HG02981 (cell line): ENCODE data around the gene KTN1.
A peak's percentile ranks its signal among the peaks of the same experiment; 100 is the strongest.

Experiments used
- ATAC-seq: cut with Tn5 transposase; IDR thresholded peaks from one replicate; pipeline ENCODE4 v1.9.1; 2021; ENCODE audit warnings: mild to moderate bottlenecking, moderate library complexity; ENCODE audit not compliant: unreplicated experiment

Gene KTN1

DNA sequence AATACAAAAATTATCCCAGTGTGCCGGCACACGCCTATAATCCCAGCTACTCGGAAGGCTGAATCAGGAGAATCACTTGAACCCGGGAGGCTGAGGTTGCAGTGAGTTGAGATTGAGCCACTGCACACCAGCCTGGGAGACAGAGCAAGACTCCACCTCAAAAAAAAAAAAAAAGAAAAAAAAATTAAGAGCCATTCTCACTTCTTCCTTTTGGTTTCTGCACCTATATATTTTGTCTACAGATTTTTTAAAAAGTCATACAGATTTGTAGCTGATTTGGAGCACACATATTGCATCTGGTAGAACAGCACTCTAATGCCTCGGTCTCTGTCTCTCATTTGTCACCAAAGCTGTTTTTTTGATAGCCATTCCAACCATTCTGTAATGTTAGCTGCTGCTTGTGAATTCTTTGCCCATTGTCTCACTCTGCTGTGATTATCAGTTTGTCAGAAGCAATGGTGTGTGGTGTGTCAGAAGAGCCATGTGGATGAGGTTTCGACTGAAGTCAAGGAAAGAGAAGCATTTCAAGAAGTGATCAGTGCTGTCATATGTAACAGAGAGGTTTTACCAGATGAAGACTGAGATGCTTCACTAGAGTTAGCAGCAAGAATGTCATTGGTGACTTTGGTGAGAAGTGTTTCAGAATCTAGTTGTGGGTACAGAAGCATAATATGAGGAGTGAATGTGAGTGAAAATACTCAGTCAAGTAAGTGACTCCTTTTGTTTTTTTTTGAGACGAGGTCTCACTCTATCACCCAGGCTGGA is 8.7 kb upstream of the KTN1 start:
- ATAC-seq = peak; percentile 69

DNA sequence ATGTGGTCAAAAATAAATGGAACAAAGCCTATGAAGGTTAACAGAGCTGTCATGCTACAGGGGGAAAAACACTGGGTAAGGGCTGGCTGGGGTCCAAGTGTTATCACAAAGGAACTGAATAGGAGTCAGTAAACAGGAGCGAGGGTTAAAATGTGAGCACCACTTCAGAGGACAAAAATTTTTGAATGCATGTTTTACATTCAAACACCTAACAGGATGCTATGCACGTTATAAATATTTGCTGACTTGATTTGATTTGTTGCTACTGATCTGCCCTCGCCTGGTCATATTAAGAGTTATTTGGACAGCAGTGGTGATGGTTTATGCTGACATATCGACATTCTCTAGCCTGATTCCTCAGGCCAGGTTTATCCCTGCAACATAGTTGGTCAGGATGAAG is 7.4 kb upstream of the KTN1 start:
- ATAC-seq = no peak

DNA sequence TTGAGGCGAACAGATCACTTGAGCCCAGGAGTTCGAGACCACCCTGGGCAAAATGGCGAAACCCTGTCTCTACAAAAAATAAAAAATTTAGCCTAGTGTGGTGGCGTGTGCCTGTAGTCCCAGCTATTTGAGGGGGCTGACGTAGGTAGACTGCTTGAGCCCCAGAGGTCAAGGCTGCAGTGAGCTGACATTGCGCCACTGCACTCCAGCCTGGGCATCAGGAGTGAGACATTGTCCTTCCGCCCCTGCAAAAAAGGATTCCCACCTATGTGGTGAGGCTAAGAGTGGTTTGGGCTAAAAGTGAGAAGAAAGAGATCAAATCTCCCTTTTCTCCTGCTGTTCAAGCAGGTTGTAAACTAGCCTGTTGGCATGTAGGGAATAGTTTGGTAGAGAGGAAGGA is 5.0 kb upstream of the KTN1 start:
- ATAC-seq = no peak

DNA sequence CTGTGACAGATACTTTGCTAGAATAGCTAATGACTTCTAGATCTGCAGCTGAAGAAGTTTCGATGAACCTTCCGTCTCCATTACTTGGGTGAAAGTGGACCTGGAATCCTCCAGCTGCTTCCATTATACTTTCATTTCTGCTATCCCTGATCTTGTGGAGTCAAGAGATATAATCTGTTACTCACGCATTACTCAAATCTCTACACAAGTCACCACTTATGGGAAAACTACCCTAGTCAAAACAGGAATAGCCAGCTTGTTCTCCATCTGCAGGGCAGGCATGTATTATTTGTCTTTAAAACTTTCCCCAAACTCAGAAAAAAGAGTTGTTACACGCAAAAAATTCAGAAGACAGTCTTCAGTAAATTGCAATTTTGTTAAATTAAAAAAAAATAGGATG is 2.8 kb upstream of the KTN1 start:
- ATAC-seq = no peak

DNA sequence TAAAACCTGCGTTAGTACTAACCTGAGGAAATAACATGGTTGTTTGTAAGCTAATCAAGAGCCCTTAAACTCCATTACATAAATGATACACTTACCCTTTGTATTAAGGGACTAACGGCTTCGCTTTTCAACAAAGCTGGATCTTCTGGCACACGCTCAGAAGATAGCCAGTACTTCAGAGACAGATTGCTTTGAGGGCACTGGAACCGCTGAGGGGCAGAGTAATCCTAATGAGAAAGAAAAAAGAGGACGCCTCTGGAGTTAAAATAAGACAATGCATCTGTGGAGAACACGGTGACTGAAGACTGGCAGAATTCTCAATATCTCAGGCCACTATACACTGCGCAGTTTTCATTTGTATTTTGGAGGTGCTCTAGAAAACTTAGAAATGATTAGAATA is 1.5 kb upstream of the KTN1 start:
- no peak for ATAC-seq

DNA sequence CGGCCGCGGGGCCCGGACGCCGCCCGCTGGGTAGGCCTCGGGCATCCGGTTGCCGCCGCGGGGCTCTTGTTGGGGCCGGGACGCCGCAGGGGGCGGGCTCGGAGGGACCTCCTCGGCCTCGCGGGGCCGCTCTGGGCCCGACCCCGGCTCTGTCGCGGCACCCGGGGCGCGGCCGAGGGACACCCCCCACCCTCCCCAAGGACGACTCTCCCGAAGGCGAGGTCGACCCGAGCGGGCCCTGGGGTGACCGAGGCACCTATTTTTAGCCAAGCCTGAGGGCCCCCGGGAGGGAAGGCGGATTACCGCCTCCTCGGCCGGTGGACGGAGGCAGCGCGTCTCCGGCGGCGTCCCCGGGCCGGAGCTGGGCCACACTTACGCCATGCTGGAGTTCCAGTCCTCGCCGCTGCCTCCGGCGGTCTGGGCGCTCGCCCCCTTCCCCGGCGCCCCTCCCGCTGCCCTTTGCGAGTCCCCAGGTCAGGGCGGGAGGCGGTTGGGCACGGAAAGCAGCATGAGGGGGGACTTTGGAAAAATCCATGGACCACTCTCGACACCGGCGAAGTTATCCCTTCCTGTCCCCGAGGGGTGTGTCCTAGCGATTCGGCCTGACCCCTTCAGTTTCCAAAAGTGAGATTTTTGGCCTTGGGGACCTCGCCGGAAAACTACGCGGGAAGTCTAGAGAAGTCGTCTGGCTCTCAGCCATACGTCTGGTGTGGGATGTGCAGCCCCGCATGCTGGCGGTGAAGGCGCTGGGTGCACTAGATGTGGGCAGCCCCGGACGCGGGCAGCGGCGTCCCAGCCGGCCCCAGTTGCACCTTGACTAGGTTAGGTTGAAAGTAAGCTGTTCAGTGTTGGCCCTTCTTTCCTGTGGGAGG is 699 bp downstream of the KTN1 start:
- peak; percentile 37 for ATAC-seq

DNA sequence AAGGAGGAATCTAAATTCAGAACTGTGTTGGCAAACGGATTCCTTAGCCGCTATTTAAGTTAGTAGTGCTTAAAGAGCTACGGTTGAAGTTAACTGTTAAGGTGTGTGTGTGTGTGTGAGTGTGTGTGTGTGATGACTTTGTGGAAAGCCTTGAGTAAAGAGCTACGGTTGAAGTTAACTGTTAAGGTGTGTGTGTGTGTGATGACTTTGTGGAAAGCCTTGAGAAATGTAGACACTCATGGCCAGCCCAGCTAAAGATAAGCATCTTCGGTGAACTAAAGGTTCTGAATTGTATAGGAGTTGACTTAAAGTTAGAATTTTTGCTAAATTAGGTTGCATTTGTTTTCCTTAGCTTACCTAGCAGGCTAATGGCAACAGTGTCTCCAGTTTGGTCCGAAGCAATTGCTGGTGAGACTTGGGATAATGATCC is 1.4 kb downstream of the KTN1 start:
- no peak for ATAC-seq

DNA sequence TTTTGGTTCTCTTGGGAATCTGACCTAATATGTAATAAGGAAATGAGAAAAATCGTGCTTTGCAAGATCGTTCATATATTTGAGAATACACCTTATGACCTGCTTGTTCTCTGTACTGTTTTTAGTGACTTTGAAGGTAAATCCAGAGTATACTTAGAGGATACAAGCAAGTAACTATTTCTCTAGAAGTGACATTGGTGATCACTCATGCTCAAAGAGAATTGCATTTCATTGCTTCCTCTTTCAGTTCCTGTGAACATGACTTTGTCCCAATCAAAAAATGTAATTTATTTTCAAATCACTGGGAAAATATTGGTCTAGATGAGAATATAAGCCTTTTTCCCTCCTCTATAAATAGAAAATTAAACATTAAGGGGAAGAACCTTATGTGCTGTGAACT is 2.7 kb downstream of the KTN1 start:
- ATAC-seq = no peak

DNA sequence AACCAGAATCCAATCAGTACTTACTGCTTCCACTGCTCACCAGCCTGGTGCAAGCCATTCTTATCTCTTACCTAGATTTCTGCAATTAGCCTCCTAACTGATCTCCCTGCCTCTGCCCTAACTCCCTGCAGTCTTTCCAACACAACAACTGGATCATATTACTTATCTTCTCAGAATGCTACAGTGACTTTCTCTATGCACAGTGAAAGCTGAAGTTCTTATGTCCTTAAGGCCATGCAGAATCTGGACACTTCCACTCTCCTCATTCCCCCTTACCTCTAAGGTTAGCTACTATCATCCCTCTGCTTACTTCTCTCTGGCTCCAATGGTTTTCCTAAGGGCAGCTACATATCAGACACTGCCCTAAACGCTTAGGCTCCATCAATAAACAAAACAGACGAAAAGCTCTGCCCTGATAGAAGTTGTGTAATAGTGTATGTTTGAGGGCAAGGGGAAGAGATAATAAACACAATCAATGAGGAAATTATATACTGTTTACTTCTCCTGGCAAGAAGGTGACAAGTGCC is 4.0 kb downstream of the KTN1 start:
- ATAC-seq = no peak

DNA sequence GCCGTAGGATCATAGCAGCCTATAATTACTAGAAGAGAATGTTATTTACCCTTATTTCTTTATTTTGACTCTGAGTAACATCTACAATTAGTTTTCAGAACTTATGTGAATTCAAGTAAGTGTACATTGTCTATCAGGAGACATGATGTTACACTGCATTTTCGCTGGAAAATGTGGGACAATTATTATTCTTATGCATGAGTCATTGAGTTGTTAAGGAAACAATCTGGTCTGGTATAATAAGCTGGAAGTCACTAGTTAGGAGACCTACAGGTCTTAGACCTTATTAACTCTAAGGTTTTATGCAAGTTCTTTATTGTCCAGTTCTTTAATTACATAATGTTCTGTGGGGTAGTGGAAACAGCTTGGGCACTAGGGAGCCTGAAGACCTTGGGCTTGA is 5.8 kb downstream of the KTN1 start:
- no peak for ATAC-seq

DNA sequence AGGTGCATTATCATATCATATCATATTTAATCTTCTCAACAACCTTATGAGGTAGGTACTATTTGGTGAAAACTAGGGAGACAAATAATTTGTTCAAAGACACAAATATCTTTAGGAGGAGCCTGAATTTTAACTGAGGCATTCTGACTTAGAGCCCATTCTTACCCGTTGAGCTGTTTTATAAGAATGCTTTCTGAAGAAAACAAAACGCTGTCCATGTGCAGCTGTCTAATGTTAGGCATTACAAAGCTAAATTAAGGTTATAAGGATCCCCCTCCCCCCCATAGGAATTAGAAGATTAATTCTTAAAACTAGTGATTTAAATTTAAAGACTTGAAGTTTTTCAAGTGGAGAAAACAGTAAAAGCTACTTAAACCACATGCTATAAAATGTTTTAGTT is 6.4 kb downstream of the KTN1 start:
- no peak for ATAC-seq

DNA sequence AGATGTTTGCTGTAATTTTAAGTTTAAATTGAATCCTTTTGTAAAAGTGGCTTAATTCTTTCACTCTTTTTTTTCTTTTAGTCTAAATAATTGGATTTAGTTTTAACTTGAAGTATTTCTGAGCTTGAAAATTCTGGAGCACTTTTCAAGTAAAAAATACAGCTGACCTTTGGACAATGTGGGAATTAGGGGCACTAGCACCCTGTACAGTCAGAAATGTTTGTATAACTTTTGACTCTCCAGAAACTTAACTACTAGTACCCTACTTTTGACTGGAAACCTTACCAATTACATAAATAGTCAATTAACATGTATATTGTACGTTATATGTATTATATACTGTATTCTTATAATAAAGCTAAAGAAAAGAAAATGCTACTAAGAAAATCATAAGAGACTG is 7.8 kb downstream of the KTN1 start:
- ATAC-seq = no peak

DNA sequence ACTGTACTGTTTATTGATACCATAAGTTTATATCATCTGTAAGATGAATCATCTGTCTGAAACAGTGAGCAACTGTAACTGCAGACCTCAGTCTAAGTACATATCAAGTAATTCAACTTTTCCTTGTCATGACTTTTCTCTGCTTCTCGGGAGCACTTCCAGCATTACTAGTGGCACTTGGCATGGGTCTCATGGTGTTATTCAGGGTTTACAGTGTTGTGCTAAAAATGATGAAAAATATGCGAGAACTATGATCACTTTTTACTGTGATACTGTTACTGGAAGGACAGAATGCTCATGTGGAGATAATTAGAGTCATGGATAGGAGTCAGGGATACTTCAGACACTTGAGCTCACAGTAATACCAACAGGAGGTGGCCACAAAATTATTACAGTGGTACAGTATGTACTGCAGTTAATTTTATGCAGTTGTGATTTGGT is 8.3 kb downstream of the KTN1 start:
- no peak for ATAC-seq

DNA sequence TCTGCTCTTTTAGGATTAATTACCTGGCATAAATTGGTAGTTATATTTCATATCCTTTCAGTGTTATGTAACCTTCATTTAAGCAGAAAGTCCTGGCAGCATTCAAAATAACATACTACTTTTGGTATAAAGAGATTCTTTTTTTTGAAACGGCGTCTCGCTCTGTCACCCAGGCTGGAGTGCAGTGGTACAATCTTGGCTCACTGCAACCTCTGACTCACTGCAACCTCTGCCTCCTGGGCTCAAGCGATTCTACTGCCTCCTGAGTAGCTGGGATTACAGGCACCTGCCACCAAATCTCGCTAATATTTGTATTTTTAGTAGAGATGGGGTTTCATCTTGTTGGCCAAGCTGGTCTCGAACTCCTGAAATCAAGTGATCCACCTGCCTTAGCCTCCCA is 9.2 kb downstream of the KTN1 start:
- ATAC-seq = no peak

DNA sequence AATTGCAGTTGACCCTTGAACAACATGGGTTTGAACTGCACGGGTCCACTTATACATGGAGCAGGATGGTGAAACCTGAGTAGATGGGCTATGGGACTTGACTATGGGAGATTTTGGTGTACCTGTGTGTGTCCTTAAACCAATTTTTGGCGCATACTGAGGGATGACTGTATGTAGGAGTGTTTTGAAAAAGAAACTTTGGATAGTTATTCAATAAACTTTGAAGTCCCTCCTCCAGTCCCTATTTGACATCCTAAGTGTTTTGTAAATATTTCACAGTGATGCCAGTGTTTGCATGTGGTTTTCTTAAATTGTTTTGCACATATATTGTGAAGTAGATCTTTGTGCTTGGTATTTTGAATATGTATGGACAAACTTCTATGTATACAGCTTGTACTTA is 12.4 kb downstream of the KTN1 start:
- no peak for ATAC-seq

DNA sequence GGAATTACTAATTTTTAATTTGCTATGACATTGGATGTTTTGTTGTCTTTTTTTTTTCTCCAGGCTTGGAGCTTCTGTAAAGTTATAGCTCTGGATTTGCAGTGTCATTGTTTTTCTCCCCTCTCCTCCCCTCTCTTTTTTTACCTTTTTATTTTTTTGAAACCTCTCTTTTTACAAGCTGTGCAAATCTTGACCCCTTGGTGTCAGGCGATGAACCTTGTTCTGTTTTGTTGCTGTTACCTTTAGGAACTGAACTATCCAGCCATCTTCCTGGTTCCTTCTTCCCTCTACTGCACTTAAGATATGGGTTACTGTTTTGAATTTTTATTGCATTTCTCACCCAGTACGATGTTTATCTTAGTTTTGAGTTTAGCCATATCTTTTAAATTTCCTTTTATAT is 13.7 kb downstream of the KTN1 start:
- ATAC-seq = no peak

DNA sequence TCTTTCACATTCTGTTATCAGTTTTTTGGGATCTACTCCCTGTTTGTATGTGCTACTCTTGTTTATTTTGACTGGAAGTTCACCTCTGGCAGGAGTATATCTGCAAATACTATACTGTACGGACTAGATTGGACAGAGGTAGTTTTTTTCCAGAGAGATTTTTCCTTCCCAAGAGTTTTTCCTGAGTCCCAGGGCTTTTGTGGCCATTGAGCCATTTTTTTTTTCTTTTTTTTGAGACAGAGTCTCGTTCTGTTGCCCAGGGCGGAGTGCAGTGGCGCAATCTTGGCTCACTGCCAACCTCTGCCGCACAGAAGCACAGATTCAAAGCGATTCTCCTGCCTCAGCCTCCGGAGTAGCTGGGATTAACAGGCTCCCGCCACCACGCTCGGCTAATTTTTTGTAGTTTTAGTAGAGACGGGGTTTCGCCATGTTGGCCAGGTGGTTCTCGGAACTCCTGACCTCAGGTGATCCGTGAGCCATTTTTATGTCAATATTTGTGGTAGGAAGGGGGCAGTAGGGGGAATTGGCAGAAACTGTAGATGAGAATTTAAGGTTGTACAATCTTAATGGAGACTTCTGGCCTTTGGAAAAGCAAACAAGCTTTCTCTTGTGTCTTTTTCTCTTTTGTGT is 19.4 kb downstream of the KTN1 start:
- no peak for ATAC-seq

DNA sequence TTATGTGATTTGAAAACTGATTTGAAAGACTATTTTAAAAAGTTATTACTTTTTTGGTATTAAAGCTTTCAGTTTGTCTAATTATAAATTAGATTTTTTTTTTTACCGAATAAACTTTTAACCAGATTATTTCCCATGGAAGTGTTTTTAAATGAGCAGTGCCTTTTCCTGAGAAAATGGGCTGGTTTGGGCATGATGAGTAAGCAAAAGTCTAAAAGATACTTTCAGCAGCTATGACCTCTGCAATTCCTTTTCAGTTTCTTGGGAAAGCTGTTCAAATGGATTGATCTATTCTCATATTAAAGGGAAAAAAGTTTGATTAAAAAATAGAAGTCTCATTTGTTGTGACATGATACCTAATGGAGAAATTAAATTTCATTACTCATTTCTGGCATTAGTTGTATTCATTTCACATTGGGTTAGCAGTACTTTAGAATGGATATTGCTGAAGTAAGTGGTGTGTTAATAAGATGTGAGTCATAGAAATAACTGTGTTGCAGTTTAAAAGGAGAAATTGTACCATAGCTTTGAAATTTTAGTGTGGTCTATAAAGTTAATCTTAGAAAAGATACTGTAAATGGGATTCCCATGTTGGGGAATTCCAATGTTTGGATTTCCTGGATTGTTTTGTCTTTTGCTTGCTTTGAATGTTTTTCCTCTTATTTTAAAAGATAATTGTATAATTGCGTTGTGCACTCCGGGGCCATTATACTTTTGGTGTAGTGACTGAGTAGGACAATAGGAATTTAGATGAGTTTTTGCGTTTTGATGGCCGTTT is 21.0 kb downstream of the KTN1 start:
- no peak for ATAC-seq

DNA sequence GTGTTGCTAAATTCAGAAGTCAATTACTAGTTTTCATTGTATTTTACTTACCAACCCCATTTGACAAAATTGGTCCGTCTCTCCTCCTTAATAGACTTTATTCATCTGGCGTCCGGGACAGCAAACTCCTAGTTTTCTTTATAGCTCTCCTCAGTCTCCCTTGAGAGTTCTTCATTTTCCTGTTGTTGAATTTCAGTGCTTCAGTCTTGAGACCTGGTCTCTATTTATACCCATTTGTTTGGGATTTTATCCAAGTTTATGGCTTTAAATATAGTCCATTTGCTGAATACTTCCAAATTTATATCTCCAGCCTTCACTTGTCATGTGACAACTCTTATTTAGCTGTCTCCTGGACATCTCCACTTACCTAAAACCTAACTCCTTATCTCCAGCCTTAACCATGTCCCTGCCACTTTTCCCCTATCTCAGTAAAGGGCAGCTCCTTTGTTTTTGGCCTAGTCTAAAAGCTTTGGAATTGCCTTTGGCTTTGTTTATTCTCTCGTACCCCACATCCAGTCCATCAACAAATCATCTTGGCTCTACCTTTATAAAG is 23.5 kb downstream of the KTN1 start:
- no peak for ATAC-seq

DNA sequence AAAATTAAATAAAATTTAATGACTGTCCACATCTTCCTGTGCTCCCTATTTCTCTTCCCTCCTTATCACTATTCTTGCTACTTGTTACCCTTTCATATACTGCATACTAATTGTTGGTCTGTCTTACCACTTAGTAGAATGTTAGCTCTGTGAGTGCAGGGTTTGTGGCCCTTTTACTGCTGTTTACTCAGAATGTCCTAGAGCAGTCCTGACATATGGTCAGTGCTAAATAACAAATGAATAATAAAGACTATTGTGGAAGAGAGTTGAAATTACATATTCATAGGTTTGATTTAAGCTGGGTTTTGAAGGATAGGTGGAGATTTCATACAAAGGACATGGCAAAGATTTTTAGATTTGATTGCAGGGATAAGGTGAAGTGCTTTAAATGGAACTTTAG is 24.5 kb downstream of the KTN1 start:
- ATAC-seq = no peak
